OCI-LY1 (cell line): Measurements from ENCODE around the gene KCNK1.

Experiments used
- H2AFZ ChIP-seq: fragments of 200-600 bp; sonication (generic), shearing (Covaris generic); 2 replicates; pipeline ENCODE4 v1.6.0; 2014; ENCODE audit warnings: antibody characterized with exemption, mild to moderate bottlenecking, low read length
- H3F3A ChIP-seq: fragments of 200-600 bp; sonication (generic), shearing (Covaris generic); 2 replicates; pipeline ENCODE4 v1.6.0; 2014; ENCODE audit warnings: mild to moderate bottlenecking, antibody characterized with exemption, low read length, moderate library complexity; ENCODE audit not compliant: insufficient read depth
- H3K27ac ChIP-seq: fragments of 200-600 bp; sonication (generic); 2 replicates; pipeline ENCODE4 v1.5.1; 2014; ENCODE audit warnings: low read length, mixed run types, mild to moderate bottlenecking, low read depth; ENCODE audit not compliant: poor library complexity, severe bottlenecking
- H3K27me3 ChIP-seq: fragments of 200-600 bp; sonication (generic); 2 replicates; pipeline ENCODE4 v1.6.0; 2014; ENCODE audit warnings: antibody characterized with exemption, mild to moderate bottlenecking, low read length, moderate library complexity; ENCODE audit not compliant: insufficient read depth
- H3K36me3 ChIP-seq: fragments of 200-600 bp; sonication (generic); 2 replicates; pipeline ENCODE4 v1.6.1; 2014; ENCODE audit warnings: mild to moderate bottlenecking, antibody characterized with exemption, low read length, moderate library complexity, mixed read lengths; ENCODE audit not compliant: insufficient read depth
- H3K4me1 ChIP-seq: fragments of 200-600 bp; sonication (generic); 2 replicates; pipeline ENCODE4 v1.5.1; 2014; ENCODE audit warnings: mild to moderate bottlenecking, low read length, moderate library complexity; ENCODE audit not compliant: insufficient read depth, severe bottlenecking
- H3K4me2 ChIP-seq: fragments of 200-600 bp; sonication (generic), shearing (Covaris generic); 2 replicates; pipeline ENCODE4 v1.6.1; 2014; ENCODE audit warnings: low read length
- H3K4me3 ChIP-seq: fragments of 200-600 bp; sonication (generic); 2 replicates; pipeline ENCODE4 v1.5.1; 2014; ENCODE audit warnings: low read length, low read depth, mild to moderate bottlenecking, mixed read lengths; ENCODE audit not compliant: poor library complexity, severe bottlenecking
- H3K79me2 ChIP-seq: fragments of 200-600 bp; shearing (Covaris generic); 2 replicates; pipeline ENCODE4 v1.6.1; 2016; ENCODE audit warnings: mixed run types, low read length, mixed read lengths; ENCODE audit not compliant: insufficient read depth
- H3K9ac ChIP-seq: fragments of 200-600 bp; sonication (generic), shearing (Covaris generic); 2 replicates; pipeline ENCODE4 v1.6.1; 2014; ENCODE audit warnings: mild to moderate bottlenecking, low read length, mixed read lengths
- H3K9me2 ChIP-seq: fragments of 200-600 bp; sonication (generic), shearing (Covaris generic); 2 replicates; pipeline ENCODE4 v1.6.1; 2014; ENCODE audit warnings: low read depth, mild to moderate bottlenecking, low read length, mixed read lengths
- H3K9me3 ChIP-seq: fragments of 200-600 bp; shearing (Covaris generic); 2 replicates; pipeline ENCODE4 v1.6.1; 2014; ENCODE audit warnings: low read length, mixed read lengths
- H4K20me1 ChIP-seq: fragments of 200-600 bp; sonication (generic), shearing (Covaris generic); 2 replicates; pipeline ENCODE4 v1.6.0; 2016; ENCODE audit warnings: mild to moderate bottlenecking, low read length; ENCODE audit not compliant: insufficient read depth
- EZH2 ChIP-seq: fragments of 200-600 bp; sonication (generic), shearing (Covaris generic); IDR thresholded peaks from 2 replicates; pipeline ENCODE4 v1.8.0; 2017; ENCODE audit warnings: borderline replicate concordance, mixed run types, mild to moderate bottlenecking, antibody characterized with exemption, low read length, moderate library complexity, mixed read lengths
- TF ChIP-seq, protein P1 (sequence below): fragments of 200-600 bp; sonication (generic), shearing (Covaris generic); IDR thresholded peaks from 2 replicates; pipeline ENCODE4 v1.5.1; 2017; ENCODE audit warnings: mild to moderate bottlenecking, antibody characterized with exemption, low read length, moderate library complexity, mixed read lengths

The KCNK1 gene

DNA sequence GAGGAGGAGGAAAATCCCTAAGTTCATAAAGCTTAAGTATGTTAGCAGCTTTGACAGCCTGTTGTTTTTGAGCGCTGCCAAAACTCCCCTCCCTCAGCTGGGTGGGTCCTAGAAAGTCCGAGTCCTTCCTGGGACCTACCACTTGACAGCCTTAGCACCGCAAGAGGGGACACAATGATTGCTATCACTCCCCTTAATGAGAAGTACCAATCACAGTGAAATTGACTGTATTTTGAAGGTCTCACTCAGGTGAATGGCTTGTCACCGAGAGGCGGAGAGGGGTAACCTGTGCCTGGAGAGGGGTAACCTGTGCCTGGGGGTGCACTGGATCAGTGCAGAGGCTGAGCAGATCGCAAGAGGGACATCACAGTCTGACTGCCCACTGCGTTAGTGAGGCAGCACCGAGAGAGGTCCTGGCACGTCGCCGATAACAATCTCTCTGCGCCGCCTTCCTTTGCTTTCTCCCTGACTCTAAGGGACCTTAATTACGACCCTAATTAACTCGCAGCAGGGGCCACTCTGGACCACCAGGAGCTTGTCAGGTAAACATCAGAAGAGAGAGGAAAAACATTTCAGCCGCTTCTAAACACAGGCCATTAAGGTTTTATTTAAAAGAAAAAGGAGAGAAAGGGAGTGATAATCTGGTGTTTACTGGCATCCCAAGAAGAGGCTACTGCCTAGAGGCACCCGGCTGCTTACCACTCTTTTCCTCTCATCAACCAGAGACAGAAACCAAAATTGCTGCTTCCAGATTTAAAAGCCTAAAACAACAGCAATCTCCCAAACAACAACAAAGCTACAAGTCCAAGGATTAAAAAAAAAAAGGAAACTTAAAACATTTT is 25.7 kb upstream of the KCNK1 start:
- Histone ChIP-seq H3K27me3 (no peaks in the 10 kb centered on the region), H3K79me2 (no peaks in the 10 kb centered on the region), H2AFZ (no peak overlapping the region), H3K4me2 (no peak overlapping the region), H3F3A (no peaks in the 10 kb centered on the region), H3K9me2 (no peaks in the 10 kb centered on the region), H3K4me1 (no peaks in the 10 kb centered on the region), H3K27ac (no peak overlapping the region), H3K36me3 (no peaks in the 10 kb centered on the region), H3K4me3 (no peak overlapping the region), H3K9me3 (no peaks in the 10 kb centered on the region), H4K20me1 (no peaks in the 10 kb centered on the region), H3K9ac (no peak overlapping the region)
- no peak for TF ChIP-seq EZH2
- TF ChIP-seq, protein P1, sequence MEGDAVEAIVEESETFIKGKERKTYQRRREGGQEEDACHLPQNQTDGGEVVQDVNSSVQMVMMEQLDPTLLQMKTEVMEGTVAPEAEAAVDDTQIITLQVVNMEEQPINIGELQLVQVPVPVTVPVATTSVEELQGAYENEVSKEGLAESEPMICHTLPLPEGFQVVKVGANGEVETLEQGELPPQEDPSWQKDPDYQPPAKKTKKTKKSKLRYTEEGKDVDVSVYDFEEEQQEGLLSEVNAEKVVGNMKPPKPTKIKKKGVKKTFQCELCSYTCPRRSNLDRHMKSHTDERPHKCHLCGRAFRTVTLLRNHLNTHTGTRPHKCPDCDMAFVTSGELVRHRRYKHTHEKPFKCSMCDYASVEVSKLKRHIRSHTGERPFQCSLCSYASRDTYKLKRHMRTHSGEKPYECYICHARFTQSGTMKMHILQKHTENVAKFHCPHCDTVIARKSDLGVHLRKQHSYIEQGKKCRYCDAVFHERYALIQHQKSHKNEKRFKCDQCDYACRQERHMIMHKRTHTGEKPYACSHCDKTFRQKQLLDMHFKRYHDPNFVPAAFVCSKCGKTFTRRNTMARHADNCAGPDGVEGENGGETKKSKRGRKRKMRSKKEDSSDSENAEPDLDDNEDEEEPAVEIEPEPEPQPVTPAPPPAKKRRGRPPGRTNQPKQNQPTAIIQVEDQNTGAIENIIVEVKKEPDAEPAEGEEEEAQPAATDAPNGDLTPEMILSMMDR: no peak

DNA sequence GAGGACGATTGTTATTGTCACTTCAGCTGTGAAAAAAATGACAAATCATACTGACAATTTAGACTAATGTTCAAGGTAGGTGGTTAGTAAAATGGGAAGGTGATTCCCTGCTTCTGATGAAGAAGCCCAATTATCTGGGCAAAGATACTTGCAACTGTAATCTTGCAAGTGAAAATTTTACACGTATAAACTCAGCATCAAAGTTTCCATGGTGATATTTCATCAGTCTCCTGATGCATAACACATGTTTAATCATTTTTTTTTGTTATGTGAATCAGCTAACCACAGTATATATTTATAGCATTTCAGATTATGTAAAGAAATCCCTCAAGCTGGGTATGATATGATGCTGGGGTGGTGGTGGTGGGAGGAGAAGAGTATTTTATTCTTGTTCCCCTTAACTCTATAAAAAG is 16.4 kb upstream of the KCNK1 start:
- TF ChIP-seq EZH2: no peak
- TF ChIP-seq, protein P1: no peak

DNA sequence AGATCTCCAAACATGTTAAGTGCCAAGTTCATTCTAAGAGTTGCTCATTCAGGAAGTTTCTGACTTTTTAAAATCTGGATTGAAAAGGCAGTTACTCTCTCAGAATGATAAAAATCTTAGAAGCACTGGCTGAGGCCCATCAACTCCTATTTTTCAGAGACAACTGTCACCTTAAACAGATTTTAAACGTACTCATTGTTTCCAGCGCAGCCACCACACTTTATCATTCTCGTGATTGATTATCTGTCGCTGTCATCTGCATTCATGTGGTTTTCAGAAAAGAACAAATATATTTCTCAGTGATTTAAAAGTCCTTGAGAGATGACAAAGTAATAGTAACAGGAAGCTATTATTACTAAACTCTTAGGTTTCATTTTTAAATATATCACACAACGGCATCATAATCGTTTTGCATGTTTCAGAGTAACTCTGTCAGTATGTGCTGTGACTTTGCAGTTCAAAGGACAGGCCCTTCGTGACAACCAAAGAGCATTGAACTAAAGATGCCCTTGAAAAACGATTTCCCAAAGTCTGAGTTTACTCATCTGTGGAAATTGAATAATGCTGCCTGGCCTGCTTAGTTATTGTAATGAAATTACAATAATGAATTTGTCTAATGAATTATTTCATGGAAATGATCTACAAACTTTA is 14.9 kb upstream of the KCNK1 start:
- H4K20me1 ChIP-seq: no peaks in the 10 kb centered on the region
- no peak overlapping the region for H3K9ac ChIP-seq
- TF ChIP-seq EZH2: no peak
- TF ChIP-seq, protein P1: no peak
- no peaks in the 10 kb centered on the region for H3K4me1 ChIP-seq
- H3K27me3 ChIP-seq: no peaks in the 10 kb centered on the region
- H3K9me3 ChIP-seq: no peaks in the 10 kb centered on the region
- H3K4me3 ChIP-seq: no peak overlapping the region
- H3K27ac ChIP-seq: no peak overlapping the region
- H3F3A ChIP-seq: no peaks in the 10 kb centered on the region
- H2AFZ ChIP-seq: no peak overlapping the region
- H3K4me2 ChIP-seq: no peak overlapping the region
- no peaks in the 10 kb centered on the region for H3K36me3 ChIP-seq
- no peaks in the 10 kb centered on the region for H3K79me2 ChIP-seq
- H3K9me2 ChIP-seq: no peaks in the 10 kb centered on the region

More for the DNA sequence above, 16.4 kb upstream of the KCNK1 start:
- H2AFZ ChIP-seq: no peak overlapping the region
- H3K27ac ChIP-seq: no peak overlapping the region
- H3K9me3 ChIP-seq: no peaks in the 10 kb centered on the region
- no peaks in the 10 kb centered on the region for H3K27me3 ChIP-seq
- H3K9ac ChIP-seq: no peak overlapping the region
- H3K4me3 ChIP-seq: no peak overlapping the region
- H3F3A ChIP-seq: no peaks in the 10 kb centered on the region
- H3K4me2 ChIP-seq: no peak overlapping the region
- no peaks in the 10 kb centered on the region for H3K79me2 ChIP-seq
- no peaks in the 10 kb centered on the region for H3K36me3 ChIP-seq
- H4K20me1 ChIP-seq: no peaks in the 10 kb centered on the region
- H3K4me1 ChIP-seq: no peaks in the 10 kb centered on the region
- no peaks in the 10 kb centered on the region for H3K9me2 ChIP-seq
